Activated T-helper 1 cell treated with Interleukin-2 at 50 U/mL for 16 hours (primary cell): Measurements from ENCODE around the gene FGFR3.
"Not testable (repeated sequence)": the region's sequence is repeated elsewhere in the genome, so short reads cannot be mapped to it uniquely, and the experiment has no call there.

Source experiments
- DNase-seq: peaks from one replicate; pipeline ENCODE4 v3.0.0-alpha.2; 2020; ENCODE audit warnings: low read depth

The FGFR3 gene

GRCh38 chr4:1819284-1819683 lies 26.2 kb downstream of the FGFR3 start:
- no peak for DNase-seq

- DNase-seq: no peak
Observed at GRCh38 chr4:1819816-1820215, 26.7 kb downstream of the FGFR3 start.

GRCh38 chr4:1821679-1822567 lies 28.8 kb downstream of the FGFR3 start:
- DNase-seq: no peak

- no peak for DNase-seq
Observed at GRCh38 chr4:1822568-1823544, 29.8 kb downstream of the FGFR3 start.

- DNase-seq: no peak
Observed at GRCh38 chr4:1823545-1823932, 30.4 kb downstream of the FGFR3 start.

- no peak for DNase-seq
Observed at GRCh38 chr4:1824746-1825145, 31.7 kb downstream of the FGFR3 start.

- DNase-seq: no peak
Observed at GRCh38 chr4:1825326-1825725, 32.2 kb downstream of the FGFR3 start.

GRCh38 chr4:1826531-1827350 lies 33.6 kb downstream of the FGFR3 start:
- no peak for DNase-seq

GRCh38 chr4:1830234-1830633 lies 37.1 kb downstream of the FGFR3 start:
- no peak for DNase-seq

GRCh38 chr4:1830642-1831228 lies 37.6 kb downstream of the FGFR3 start:
- no peak for DNase-seq

GRCh38 chr4:1831331-1831730 lies 38.2 kb downstream of the FGFR3 start:
- DNase-seq: no peak

GRCh38 chr4:1832690-1833089 lies 39.6 kb downstream of the FGFR3 start:
- DNase-seq: no peak

- DNase-seq: no peak
Observed at GRCh38 chr4:1833307-1834046, 40.4 kb downstream of the FGFR3 start.

GRCh38 chr4:1834047-1834775 lies 41.1 kb downstream of the FGFR3 start:
- DNase-seq: no peak

GRCh38 chr4:1835836-1836235 lies 42.7 kb downstream of the FGFR3 start:
- DNase-seq: not testable (repeated sequence)

GRCh38 chr4:1836650-1837049 lies 43.6 kb downstream of the FGFR3 start:
- no peak for DNase-seq

- DNase-seq: no peak
Observed at GRCh38 chr4:1837069-1837468, 44.0 kb downstream of the FGFR3 start.

GRCh38 chr4:1839282-1839681 lies 46.2 kb downstream of the FGFR3 start:
- no peak for DNase-seq

GRCh38 chr4:1841201-1841886 lies 48.3 kb downstream of the FGFR3 start:
- DNase-seq: no peak

GRCh38 chr4:1841887-1842210 lies 48.8 kb downstream of the FGFR3 start:
- DNase-seq: no peak
